Hypothalamus (tissue), 51 donors: ENCODE results near the gene APBB2.
"Not testable (repeated sequence)": the region's sequence is repeated elsewhere in the genome, so short reads cannot be mapped to it uniquely, and the experiment has no call there.

Source experiments
- DNase-seq, 51 donors: peaks; one replicate each; lab custom pipeline; 2025; lab: John Stamatoyannopoulos, UW

APBB2 gene

GRCh38 chr4:41160012-41160789 lies 54.1 kb downstream of the APBB2 start:
- DNase-seq: no peak

DNA sequence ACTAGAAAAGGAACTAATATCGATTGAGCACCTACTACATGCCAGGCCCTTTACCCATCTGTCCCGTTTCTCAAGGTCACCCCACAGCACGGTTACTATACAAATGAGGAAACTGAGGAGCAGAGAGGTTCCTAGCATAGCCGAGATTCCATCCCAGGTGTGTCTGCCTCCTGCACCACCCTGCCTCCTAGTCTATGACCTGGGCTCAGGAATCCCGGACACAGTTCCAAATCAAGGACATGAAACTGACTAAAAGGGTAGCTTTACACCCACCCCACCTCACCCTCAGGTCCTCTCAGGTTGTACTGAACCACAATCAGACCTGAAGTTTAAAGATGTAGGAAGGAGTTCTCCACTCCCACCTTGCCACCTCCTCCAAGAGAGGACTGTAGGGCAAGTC lies 55.6 kb downstream of the APBB2 start:
- no peak for DNase-seq

GRCh38 chr4:41158274-41158673 lies 56.1 kb downstream of the APBB2 start:
- no peak for DNase-seq

GRCh38 chr4:41157009-41157408 lies 57.3 kb downstream of the APBB2 start:
- no peak for DNase-seq

GRCh38 chr4:41156574-41156973 lies 57.8 kb downstream of the APBB2 start:
- DNase-seq: no peak

- DNase-seq: no peak
These were observed 59.0 kb downstream of the APBB2 start for GRCh38 chr4:41155194-41155830.

GRCh38 chr4:41154814-41155177 lies 59.5 kb downstream of the APBB2 start:
- peak in 19 of 51 donors; percentile 7 to 57 (median 28) for DNase-seq

DNA sequence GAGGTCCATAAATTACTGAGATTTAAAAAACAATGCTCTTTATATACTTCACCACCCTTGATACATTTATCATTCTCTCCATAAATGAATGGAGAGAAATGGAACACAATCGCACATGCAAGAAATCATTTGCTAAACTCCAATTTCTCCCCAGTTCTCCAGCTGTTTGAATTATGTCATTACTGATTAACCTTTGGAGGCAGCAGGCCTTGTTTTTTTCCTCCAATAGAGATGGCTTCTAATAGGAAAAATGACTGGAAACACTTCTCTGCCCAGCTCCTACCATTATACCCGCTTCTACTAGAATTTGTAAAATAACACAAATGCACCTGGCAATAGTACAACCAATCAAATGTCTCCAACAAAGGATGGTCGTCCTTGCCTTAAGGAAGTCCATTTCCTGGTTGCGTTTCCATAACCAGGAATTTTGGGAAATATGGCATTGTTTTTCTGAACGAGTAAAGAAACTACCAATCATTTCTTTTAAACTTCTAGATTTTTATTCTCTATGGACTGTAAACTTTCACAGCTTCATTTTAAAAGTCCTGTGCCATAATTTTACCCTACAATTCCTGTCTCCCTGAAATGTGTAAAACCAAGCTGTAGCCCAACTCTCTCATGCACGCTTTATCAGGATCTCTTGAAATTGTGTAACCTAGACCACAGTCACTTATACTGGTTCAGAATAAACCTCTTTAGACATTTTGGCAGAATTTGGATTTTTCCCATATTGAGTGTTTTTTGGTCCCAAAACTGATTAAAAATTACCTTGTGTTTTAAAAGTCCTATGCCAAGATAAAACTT lies 60.1 kb downstream of the APBB2 start:
- DNase-seq: no peak

DNA sequence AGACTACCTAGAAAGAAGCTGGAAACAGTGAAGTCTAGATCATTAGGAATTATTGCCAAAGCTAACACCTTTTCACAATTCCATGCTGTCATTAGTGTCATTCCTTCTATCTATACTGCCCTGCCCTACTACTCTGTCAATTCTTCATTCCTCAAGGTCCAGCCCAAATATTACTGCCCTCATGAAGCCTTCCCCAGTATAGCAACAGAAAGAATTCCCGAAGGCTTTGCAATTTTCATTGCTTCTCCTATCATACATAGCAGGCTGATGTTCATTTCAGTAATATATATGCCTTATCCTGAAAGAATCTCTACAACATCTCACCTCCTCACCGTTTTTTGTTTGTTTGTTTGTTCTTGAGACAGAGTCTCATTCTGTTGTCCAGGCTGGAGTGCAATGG lies 63.9 kb downstream of the APBB2 start:
- DNase-seq: no peak

GRCh38 chr4:41149568-41149967 lies 64.8 kb downstream of the APBB2 start:
- not testable (repeated sequence) for DNase-seq

GRCh38 chr4:41148931-41149330 lies 65.4 kb downstream of the APBB2 start:
- DNase-seq: no peak

DNA sequence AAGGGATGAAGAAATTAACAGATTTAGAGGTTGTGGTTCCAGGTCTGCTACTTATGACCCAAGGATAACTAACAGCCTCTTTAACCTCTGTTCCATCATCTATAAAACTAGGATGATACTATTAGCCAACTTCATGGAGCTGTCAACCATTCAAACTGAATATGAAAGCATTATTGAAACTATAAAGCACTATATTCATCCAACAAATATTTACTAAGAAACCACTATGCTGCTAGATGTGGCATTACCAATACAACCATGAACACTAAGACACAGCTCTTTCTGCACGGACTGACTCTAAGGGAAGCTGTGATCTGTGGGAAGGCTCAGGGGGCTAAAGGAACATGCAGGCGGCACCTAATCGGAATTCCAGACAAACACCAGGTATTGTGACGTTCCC lies 66.0 kb downstream of the APBB2 start:
- no peak for DNase-seq

- not testable (repeated sequence) for DNase-seq
These were observed 66.8 kb downstream of the APBB2 start for GRCh38 chr4:41147570-41147969.

DNA sequence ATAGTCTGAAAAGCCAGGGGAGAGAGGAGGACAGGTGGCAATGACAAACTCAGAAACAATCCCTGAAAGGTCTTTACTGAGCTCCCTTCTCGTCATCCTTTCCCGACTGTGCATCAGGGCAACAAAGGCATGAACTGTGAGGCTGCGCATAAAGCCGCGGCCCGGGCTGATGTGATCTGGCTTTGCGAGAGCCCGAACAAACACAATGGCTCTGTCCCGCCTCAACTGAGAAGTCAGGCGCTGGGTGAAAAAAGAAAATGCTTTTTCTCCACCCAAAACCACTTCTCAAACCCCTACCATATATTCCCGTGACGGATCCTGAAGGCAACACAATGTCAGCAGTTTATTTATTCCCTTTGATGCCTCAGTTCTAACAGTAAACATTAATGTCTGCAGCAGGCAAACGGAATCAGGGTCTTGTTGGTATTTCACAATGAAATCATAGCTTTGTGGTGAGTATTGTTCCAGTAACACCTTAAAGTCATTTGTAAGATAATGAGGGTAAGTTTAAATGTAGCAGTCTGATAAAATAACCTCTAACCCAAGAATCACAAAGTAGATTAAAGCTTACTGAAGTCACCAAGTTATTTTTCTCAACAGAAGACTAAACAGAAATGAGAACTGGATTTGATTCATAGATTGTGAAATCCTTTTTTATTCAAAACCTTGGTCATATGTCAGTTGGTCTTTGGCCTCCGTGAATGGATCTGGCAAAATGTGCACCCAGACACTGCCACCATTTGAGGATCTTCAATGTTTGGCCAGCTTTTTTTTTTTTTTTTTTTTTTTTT lies 67.4 kb downstream of the APBB2 start:
- DNase-seq: peak in 46 of 51 donors; percentile 4 to 88 (median 66)

DNA sequence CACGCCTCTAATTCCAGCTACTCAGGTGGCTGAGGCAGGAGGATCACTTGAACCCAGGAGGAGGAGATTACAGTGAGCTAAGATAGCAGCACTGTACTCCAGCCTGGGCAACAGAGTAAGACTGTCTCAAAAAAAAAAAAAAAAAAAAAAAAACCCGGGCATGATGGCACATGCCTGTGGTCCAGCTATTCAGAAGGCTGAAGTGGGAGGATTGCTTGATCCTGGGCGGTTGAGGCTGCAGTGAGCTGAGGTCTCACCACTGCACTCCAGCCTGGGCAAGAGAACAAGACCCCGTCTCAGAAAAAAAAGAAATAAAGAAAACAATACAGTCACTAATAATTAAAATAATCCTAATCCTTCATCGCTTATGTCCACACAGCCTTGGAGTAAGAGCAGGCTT lies 68.1 kb downstream of the APBB2 start:
- DNase-seq: no peak

DNA sequence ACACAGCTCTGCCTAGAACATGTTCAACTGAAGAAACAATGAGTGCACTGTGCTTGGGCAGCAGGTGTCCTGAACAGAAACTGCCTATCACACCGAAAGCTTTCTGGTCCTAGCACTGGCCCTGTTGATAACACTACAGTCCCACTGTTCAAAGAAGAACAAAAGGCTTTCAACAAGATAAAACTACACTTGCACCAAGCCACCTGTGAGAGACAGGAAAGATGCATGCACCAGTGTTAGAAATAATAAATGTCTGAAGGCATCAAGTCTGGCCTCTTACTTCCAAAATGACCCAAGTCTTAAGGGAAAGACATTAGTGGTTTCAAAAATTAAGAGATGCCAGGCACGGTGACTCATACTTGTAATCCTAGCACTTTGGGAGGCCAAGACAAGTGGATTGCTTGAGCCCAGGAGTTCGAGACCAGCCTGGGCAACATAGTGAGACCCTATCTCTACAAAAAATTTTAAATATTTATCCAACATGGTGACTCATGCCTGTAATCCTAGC lies 68.7 kb downstream of the APBB2 start:
- peak in 20 of 51 donors; percentile 14 to 68 (median 28) for DNase-seq

DNA sequence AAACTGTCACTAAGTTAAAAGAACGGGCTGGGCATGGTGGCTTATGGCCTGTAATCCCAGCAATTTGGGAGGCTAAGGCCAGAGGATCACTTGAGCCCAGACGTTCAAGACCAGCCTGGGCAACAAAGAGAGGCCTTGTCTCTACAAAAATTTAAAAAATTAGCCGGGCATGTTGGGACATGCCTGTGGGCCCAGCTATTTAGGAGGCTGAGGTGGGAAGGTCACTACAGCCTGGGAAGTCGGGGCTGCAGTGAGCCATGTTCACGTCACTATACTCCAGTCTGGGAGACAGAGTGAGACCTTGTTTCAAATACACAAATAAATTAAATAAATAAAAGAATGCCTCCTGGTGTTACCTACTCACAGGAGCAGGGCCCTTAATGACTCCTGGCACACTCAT lies 69.5 kb downstream of the APBB2 start:
- DNase-seq: no peak

DNA sequence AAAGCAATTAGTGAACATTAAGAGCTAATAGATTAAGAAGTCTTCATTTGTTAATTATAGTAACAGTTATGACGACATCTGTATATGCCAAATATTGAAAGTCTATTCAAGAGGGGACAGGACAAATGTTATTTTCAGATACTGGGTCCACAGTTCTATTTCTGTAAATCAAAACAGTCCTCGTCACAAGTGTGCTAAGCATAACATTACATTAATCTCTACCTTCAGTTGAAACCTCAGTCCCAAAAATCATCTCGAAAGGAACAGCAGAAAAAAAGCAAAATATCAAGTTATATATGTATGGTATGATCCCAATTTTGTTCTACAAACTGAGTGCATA lies 70.3 kb downstream of the APBB2 start:
- DNase-seq: no peak

- DNase-seq: peak in 1 of 51 donors; percentile 27
These were observed 70.9 kb downstream of the APBB2 start for GRCh38 chr4:41143311-41144039.
